Fibroblast of skin of right biceps (primary cell): Measurements from ENCODE around the gene CD2.

Experiments
- DNase-seq: peaks from one replicate; pipeline ENCODE4 v3.0.0-alpha.2; 2013

The CD2 gene

DNA sequence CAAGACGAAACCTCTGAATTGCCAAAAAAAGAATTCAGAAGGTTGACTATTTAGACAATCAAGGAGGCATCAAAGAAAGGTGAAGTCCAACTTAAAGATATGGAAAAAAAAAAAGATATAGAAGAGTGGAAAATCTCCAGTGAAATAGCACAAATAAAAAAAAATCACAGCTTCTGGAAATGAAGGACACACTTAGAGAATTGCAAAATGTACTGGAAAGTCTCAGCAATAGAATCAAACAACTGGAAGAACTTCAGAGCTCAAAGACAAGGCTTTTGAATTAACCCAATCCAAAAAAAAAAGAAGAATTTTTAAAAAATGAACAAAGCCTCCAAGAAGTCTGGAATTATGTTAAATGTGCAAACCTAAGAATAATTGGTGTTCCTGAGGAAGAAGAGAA, 31.8 kb downstream of the CD2 start:
- DNase-seq: no peak

DNA sequence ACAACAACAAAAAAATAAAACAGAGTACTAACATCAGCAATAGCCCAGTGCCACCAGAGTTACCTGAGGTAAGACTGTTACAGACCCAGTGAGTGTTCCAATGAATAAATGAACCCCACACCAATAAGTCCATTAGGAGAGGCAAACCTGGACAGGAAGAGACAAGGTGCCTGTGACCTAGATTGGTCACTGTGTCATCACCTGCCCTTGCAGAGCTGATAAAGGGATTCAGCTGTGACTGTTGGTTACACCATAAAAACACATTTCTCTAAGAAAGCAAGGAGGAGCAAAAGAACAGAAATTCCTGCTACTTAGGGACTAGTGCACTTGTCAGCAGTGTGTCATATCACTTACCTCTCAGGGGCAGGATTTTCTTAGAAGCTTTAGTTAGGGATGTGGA, 37.5 kb downstream of the CD2 start:
- DNase-seq: no peak

DNA sequence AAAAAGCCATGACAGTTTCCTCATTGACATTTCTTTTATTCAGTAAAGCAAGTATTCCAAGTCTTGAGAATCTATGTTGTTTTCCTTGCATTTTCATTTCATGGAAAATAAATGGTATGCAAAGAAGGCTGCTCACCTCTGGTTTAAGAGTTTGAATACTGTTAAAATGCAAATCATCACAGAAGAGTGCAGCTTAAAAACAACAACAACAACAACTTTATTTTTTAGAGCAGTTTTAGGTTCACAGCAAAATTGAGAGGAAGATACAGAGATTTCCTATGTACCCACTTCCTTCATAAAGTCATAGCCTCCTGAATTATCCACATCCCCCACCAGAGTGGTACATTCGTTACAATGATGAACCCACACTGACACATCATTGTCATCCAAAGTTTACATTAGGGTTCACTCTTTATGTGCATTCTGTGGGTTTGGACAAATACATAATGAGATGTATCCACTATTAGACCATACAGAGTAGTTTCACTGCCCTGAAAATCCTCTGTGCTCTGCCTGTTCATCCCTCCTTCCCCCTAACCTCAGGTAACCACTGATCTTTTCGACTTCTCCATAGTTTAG, 39.2 kb downstream of the CD2 start:
- no peak for DNase-seq

DNA sequence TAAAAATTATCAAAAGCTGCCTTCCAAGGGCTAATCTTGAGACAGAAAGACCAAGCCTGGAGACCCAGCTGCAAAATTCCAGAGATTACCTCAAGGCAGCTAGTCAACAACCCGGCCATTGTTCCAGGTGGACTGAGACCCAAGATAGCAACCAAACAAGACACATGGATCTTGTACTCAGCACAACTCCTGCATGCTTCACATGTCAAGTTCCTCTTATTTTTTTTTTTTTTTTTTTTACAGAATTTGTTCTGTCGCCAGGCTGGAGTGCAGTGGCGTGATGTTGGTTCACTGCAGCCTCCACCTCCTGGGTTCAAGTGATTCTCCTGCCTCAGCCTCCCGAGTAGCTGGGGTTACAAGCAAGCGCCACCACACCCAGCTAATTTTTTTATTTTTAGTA, 40.1 kb downstream of the CD2 start:
- no peak for DNase-seq

DNA sequence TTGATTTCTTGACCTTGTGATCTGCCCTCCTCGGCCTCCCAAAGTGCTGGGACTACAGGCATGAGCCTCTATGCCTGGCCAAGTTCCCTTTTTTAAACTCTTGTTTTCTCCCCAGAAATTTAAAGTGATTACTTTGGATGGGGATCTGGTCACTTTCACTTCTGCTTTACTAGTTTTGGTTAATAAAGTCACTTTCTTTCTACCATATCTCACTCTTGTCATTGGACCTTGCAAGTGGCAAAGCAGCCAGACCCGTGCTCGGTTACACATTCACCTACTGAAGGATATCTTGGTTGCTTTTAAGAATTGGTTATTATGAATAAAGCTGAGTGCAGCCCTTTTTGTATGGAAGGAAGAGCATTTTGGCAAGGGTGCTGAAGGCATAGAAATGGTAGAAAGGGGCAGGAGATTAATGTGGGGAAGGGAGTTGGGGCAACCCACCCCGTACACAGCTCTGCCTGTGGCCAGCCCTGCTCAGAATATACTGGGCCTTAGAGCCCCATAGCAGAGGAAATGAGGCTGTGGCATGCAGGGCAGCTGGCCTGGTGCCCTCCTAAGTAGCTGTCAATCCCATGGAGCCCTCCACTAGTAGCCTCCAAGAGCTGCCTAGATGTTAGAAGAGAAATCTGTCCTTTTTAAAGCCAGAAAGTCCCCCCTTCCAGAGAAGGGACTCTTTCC, 40.7 kb downstream of the CD2 start:
- DNase-seq: no peak

DNA sequence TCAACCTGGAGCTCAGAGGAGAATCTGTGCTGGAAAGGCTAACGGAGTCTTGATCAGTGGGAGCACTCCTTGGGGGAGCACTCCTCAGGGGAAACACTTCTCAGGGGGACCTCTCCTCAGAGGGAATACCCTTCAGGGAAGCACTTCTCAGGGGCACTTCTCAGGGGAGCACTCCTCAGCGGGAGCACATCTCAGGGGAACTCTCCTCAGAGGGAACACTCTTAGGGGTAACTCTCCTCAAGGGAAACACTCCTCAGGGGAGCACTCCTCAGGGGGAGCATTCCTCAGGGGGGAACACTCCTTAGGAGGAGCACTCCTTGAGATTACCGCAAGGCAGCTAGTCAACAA, 41.2 kb downstream of the CD2 start:
- no peak for DNase-seq

DNA sequence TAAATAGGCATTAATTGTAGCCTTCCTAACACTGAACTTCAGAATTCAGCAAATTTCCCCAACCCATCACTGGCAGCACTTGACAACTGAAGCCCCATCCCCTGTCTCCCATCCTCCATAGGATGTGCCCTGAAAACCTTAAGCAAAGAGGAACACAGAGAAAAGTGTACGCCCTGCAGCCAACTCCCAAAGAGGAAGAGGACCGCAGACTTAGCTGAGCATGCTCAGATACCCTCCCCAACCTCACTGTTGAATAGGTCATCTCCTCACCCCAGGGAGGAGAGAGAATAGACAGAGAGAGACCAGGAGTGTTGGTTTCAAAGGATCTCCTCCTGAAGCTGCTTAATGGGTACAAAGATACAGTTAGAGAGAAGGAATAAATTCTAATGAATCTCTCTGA, 50.5 kb downstream of the CD2 start:
- no peak for DNase-seq

DNA sequence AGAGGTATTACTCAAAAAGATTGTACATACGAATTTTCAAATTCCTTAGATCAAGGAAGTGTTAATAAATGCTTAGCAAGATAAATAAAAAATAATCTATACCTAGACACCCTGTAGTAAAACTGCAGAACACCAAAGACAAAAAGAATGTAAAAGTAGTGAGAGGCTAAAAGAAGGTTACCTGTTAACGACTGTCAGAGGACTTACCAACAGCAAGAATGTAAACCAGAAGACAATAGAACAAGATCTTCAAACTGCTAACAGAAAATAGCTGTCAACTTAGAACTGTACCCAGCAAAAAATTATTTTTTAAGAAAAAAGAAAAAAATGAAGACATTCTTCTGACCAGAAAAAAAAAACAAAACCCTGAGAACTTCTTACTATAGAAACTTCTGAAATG, 51.2 kb downstream of the CD2 start:
- no peak for DNase-seq

DNA sequence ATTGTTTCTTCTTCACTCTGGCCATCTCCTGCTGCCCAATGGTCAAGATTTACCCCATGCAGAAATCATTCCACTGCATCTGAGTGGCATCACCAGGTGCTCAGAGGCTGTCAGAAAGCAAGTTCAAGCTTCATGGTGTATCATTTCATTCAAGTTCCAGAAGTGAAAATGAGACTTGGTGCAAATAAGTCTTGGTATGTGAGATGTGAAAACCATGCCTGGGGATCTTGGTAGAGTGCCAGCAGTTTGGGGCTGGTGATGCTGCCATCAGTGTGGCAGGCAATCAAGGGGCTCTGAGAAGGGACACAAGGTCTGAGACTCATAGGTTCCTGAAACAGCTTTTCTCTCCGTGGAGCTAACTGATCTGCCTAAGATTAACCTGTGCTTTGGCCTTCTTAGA, 52.0 kb downstream of the CD2 start:
- no peak for DNase-seq

DNA sequence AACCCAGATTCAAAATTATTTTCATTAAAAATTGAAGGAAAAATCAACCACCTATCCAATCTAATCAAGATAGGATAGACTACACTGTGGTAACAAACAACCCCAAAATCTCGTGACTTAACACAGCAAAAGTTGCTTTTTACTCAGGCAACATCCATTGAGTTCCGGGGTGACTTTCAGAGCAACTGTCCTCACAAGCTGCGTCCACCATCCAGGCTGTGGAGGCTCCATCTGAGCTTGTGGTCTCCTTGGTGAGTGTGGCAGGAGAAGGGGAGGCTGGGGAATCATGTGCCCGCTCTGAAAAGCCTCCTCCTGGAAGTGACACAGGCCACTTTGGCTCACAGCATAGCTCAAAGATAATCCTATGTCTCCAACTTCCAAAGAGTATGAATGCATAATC, 52.4 kb downstream of the CD2 start:
- no peak for DNase-seq

DNA sequence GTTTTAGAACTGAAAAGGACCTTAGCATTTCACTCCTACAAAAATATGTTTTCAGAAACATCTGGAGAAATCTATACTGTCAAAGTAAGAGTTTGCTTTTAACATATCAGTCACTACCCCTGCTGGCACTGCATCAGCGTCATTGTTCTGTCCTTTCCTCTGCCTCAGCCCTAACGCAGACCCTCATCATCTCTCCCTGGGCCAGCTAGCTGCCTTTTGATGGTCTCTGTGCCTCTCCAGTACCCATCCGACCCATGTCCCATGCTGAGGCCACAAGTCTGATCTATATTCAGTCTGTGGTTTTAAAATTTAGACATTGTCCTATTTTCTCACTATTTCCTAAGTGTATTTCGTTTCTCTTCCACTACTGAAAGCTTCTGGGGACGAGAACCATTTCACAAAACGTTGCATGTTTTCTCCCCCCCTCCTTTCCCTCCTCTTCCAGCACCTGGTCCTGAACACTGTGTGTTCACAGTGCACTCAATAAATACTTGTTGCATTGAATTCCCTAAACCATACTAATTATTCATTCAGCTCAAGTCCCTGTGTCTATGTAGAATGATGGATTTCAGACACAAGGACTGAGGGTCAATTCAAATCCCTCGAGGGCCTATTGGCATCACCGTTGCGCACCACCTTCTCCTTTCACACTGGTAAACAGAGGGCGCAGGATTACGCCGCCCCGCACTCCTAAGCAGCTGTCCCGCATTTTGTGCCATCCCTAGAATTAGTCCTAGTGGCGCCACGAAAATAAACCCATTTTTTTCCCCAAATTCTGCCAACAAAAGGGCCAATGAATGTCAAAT, 53.4 kb downstream of the CD2 start:
- no peak for DNase-seq

DNA sequence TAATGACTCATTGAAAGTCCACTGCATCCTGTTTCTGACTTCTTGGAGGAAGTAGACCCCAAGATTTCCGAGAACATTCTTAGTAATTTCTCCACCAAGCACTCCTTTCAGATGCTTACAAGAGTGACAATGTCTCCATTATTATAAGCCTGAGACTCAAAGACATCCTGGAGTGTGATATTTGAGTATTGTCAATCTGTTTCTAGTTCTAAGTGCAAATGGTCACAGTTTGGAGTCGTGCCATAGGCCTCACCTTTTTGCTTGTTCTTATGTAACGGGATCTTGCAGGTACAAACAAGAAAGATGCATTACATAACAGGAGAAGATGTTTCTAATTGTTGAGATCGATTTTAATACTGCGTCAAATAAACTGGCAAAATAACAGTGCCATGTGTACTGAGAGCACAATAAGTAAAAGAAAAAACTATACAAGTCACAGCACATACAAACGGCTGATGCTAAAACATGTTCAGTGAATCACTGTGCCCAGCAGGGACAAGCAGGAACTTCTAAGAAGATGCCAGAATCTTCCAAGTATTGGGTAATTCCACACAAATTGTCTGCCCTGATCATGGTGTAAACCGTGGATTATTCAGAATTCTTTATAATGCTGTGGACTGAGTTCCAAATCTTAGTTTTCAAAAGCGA, 54.1 kb downstream of the CD2 start:
- no peak for DNase-seq

DNA sequence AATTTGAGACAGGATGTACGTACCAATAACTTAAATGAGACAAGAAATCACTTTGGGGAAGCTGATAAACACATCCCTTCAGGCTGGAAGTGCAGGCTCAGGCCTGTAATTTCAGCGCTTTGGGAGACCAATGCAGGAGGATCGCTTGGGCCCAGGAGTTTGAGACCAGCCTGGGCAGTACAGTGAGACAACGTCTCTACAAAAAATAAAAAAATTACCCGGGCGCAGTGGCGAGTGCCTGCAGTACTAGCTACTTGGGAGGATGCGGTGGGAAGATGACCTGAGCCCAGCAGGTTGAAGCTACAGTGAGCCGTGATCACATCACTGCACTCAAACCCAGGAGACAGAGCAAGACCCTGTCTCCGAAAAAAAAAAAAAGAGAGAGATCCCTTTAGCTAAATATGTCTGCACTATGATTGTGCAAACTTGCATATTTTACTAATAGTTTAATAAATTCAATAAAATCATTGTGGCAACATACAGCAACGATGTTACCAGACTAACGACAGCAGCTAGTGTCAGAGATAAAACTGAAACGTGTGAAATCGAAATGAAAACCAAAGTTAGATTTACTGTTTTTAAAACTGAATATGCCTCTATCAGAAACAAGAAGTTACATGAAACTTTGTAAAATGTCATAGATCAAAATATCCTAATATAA, 54.7 kb downstream of the CD2 start:
- no peak for DNase-seq

DNA sequence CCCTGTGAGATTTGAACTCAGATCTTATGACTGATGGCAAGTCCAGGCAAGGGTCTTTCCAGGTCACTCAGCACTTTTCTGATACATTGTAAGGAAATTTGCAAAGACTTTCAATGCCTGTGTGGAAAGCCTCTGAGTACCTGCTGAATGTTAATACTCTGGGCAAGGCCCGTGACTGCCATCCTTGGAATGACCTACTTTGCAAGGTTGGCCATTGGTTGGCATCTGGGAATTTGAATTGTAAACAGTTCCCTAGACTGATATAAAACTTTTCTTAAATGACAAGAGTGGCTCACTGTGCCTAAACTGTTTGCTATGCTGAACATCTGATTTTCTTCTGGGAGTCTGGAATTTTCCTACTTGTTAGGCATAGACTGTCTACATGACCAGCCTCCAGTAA, 57.1 kb downstream of the CD2 start:
- no peak for DNase-seq

DNA sequence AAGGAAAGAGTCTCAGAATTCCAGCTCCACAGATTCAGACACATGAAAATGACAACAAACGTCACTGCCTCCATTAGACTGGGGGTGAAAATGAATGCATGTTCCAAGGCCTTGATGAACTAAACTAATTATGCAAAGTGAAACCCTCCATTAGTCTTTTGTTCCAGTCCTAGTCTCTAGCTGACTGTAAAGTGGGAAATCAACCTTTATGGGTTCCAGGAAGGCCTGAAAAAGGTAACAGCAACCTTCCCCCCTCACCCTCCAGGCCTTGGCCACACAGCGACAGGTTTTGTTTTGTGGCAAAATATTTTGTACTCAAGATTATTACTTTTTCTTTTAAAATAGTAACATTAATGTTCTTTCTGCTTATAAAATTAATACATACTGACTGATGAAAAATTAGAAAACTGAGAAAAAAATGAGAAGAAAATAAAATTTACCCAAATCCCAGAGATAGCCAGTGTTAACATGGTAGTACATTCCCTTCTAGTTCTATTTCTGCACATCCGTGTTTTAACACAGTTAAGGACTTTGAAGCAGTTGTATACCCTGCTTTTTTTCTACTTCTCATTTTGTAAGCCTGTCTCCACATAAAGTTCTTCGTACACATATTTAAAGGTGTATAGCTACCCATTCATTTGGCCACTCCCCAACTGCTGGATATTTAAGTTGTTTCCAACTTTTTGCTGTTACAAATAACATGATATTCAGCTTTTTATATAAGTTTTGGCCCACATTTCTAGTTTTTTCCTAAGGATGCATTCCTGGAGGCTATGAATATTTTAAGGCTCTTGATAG, 60.9 kb downstream of the CD2 start:
- no peak for DNase-seq

DNA sequence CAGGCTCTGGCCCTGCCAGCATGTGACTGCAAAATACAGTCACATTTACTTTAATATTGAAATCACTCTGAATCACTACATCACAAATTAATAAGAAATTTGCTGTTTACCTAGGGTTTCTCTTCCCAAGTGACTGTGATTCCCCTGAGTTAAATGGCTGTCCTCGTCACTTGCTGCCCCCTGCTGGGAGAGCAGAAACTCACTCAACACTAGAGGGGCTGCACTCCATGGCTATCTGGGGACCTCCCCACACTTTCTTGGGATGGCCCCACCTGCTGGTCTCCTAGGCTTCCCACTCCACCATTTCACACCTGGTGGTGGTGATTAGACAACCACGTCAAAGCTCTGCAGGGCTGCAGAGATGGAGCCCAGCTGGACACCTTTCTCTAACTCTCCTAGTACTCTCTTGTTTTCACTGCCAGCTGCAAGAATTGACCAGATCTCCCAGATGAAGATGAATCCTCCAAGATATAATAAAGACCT, 63.4 kb downstream of the CD2 start:
- peak; percentile 47 for DNase-seq
